K562 (cell line): ENCODE measurements around the gene IP6K2. TPM values are rescaled to one million over a fixed set of nuclear protein-coding genes. Genes with fewer than 3 reads are reported as not detected.
A peak's percentile ranks its signal among the peaks of the same experiment; 100 is the strongest.

ENCODE experiments used
- E2F4 ChIP-seq: sonication (generic); formaldehyde crosslinking; IDR thresholded peaks from 2 replicates; pipeline ENCODE4 v1.8.0; 2022; ENCODE audit warnings: mild to moderate bottlenecking, low read depth, missing genetic modification reagents
- HDAC8 ChIP-seq: fragments of 450-650 bp; IDR thresholded peaks from 2 replicates; pipeline ENCODE4 v1.6.1; 2016; ENCODE audit warnings: mild to moderate bottlenecking, missing genetic modification characterization, moderate library complexity, missing compliant biosample characterization
- MBD1 ChIP-seq: fragments of 250-450 bp; sonication (Bioruptor Pico); IDR thresholded peaks from 2 replicates; pipeline ENCODE4 v1.8.0; 2022; ENCODE audit warnings: inconsistent platforms
- MGA ChIP-seq: fragments of 450-650 bp; IDR thresholded peaks from 2 replicates; pipeline ENCODE4 v1.6.1; 2016; ENCODE audit warnings: mild to moderate bottlenecking, moderate library complexity
- POLR2AphosphoS2 ChIP-seq: IDR thresholded peaks from 2 replicates; pipeline ENCODE4 v1.6.1; 2012; ENCODE audit warnings: low read length, improper control_type of control experiment
- SIX5 ChIP-seq, 2 experiments: IDR thresholded peaks; 2 replicates each; pipeline ENCODE4 v1.6.1; 2011; ENCODE audit warnings: low read length in 2 of 2, borderline replicate concordance in 1 of 2, low read depth in 1 of 2, mild to moderate bottlenecking in 1 of 2, moderate library complexity in 1 of 2; ENCODE audit not compliant: insufficient read depth in 1 of 2
- TOE1 ChIP-seq, 2 experiments: fragments of 450-650 bp in 1 of 2; sonication (generic) in 1 of 2; formaldehyde crosslinking in 1 of 2; IDR thresholded peaks; 2 replicates each; pipeline versions ENCODE4 v1.7.1 to v1.8.0; 2016 to 2022; ENCODE audit warnings: borderline replicate concordance in 2 of 2, mild to moderate bottlenecking in 2 of 2, antibody characterized with exemption in 1 of 2, inconsistent platforms in 1 of 2, low read depth in 1 of 2, missing genetic modification reagents in 1 of 2, moderate library complexity in 1 of 2
- ZBTB34 ChIP-seq: fragments of 250-450 bp; sonication (Bioruptor Pico); IDR thresholded peaks from 2 replicates; pipeline ENCODE4 v1.8.0; 2021; ENCODE audit warnings: mild to moderate bottlenecking, moderate library complexity
- polyA plus RNA-seq, 8 experiments: library from polyadenylated mRNA; depleted of rRNA in 4 of 8; stranded (reverse) in 5 of 8; unstranded in 3 of 8; fragments of >200 nt; fragmentation: Nextera tagmentation in 2 of 8; fragmentation: Illumina TruSeq in 1 of 8; extraction: Ambion mirVana in 2 of 8; extraction: Trizol in 1 of 8; gene quantifications; 2 replicates each; pipeline versions ENCODE4 v1.2.1 to v1.2.3, GENCODE V29; 2011 to 2014; ENCODE audit warnings: inconsistent platforms in 1 of 8, missing spikeins in 1 of 8
- total RNA-seq, 7 experiments: library from RNA; depleted of rRNA in 6 of 7; stranded (reverse); fragments of >200 nt in 6 of 7; fragmentation: Illumina TruSeq in 2 of 7; extraction: Trizol in 2 of 7; gene quantifications; 2 replicates each; pipeline versions ENCODE4 v1.2.1 to v1.2.3, GENCODE V29; 2011 to 2021; ENCODE audit warnings: low replicate concordance in 1 of 7

IP6K2 gene
- total and polyA plus RNA-seq, 9 of the 15 experiments (the other 6 are each of a cell fraction or from before 2014, with no cell fraction given): 19.6 to 78.1 (median 48.0) TPM

- no peak for TF ChIP-seq E2F4 (CRISPR knock-in tag)
- TF ChIP-seq SIX5 (IDR thresholded peaks at IDR 0.05; ENCODE audit: borderline replicate concordance in 1 of 2, insufficient read depth in 1 of 2, low read depth in 1 of 2, low read length in 2 of 2): no peak
- no peak for TF ChIP-seq HDAC8 (tag)
- no peak for TF ChIP-seq MBD1 (CRISPR knock-in tag)
- TF ChIP-seq ZBTB34 (CRISPR knock-in tag): no peak
- peak; percentile 96 for TF ChIP-seq MGA
- TF ChIP-seq POLR2AphosphoS2: peak; percentile 89
- TF ChIP-seq TOE1 (IDR thresholded peaks at IDR 0.05; ENCODE audit: borderline replicate concordance): no peak; the same call in none of the 2 replicates
- TF ChIP-seq TOE1 (CRISPR knock-in tag; IDR thresholded peaks at IDR 0.05; ENCODE audit: borderline replicate concordance, low read depth): no peak
These were observed 53.3 kb downstream of the IP6K2 start (continued) for GRCh38 chr3:48663489-48664312.
